Fibroblast of peridontal ligament (primary cell): ENCODE results near the gene R3HDM2.

ENCODE experiments used
- DNase-seq: peaks from one replicate; pipeline ENCODE4 v3.0.0-alpha.2; 2010; ENCODE audit errors: extremely low read depth

The R3HDM2 gene

DNA sequence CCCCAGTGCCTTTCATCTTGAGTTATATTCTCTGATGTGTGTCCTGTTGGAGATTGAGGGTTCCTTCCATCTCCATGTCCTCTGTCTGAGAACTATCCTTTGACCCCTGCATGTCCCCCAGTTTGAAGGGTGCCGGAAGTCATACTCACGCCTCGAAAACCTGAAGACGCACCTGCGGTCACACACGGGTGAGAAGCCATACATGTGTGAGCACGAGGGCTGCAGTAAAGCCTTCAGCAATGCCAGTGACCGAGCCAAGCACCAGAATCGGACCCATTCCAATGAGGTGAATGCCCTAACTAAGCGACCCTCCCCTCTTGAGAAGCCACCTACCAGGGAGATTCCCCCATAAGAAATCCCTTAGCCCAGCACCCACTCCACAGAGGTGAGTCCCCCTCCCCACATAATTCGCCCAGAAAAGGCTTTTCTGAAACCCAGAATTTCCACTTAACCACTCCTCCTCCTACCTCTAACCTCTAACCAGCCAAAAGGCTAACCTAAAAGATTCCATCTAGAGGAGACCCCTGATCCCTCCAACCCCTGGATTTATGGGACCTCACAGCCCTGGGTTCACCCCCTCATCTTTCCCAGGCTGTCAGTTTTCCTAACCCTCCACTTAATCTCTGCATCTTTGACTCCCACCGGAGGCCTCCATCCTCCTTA is 36.5 kb upstream of the R3HDM2 start:
- no peak for DNase-seq

DNA sequence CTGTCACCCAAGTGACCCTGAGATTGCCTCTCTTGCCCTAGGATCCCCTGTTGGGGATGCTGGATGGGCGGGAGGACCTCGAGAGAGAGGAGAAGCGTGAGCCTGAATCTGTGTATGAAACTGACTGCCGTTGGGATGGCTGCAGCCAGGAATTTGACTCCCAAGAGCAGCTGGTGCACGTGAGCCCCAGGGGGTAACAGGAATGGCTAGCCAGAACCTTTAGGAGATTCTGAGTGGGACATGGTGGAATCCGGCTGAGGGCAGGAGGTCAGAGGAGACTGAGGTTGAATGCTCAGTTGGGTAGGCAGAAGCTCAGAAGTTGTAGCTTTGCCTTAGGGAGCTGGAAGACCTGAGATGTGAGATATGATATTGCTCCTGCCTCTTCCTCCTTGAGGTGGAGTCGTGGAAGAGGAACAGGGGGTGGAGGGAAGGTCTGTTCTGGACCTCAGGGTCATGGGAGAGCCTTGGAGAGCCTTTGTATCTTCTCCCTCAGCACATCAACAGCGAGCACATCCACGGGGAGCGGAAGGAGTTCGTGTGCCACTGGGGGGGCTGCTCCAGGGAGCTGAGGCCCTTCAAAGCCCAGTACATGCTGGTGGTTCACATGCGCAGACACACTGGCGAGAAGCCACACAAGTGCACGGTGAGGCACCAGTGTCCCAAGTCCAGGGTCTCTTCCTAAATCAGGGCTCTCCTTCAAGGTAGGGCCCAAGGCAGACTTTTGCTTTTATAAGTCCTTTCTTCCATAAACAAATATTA is 35.1 kb upstream of the R3HDM2 start:
- no peak for DNase-seq

DNA sequence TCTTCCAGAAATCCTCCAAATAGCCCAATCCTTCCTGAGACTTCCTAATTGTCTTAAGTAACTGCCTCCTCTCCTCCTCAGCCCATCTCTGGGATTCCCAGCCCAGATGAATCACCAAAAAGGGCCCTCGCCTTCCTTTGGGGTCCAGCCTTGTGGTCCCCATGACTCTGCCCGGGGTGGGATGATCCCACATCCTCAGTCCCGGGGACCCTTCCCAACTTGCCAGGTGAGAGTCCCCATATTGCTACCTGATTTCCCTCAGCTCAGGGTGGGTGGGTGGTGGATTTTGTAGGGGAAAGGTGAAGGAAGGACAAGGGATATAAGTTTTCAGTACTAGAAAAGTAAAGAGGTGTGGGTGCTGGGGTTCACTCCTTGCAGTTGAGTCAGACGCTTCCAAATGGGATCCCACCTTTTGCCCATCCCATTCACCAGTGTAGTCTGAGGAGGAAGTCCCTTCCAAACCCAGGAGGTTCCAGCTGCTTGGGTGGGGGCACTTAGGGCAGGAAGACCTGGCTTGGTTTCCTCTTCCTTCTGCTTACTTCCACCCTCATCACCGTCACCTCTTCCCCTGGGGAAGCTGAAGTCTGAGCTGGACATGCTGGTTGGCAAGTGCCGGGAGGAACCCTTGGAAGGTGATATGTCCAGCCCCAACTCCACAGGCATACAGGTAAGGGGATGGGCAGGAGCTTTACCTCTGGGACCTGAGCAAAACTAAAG is 34.3 kb upstream of the R3HDM2 start:
- DNase-seq = no peak

DNA sequence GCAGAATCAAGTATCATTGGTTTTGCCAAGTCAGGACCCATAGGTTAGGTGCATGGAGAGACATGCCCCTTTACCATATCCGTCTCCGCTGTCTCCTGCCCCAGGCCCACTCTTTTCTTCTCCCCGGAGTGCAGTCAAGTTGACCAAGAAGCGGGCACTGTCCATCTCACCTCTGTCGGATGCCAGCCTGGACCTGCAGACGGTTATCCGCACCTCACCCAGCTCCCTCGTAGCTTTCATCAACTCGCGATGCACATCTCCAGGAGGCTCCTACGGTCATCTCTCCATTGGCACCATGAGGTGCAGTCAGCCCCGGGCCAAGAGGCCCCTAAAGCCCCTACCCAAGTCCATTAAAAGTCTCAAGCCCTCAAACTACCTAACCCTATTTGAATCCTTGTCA is 33.7 kb upstream of the R3HDM2 start:
- no peak for DNase-seq

DNA sequence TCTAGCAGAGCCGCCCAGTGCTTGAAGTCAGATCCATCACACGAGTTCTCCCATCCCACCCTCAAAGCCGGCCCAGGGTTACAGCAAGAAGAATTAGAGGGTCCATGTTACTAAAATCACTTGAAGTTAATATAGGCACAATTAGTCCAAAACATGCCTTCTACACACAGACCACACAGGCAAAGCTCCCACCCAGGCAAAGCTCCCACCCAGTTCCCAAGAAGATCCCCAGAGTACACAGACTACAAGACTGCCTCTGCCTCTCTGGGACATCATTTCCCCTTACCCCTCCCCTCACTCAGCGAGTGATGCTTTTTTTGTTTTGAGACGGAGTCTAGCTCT is 32.0 kb upstream of the R3HDM2 start:
- no peak for DNase-seq

DNA sequence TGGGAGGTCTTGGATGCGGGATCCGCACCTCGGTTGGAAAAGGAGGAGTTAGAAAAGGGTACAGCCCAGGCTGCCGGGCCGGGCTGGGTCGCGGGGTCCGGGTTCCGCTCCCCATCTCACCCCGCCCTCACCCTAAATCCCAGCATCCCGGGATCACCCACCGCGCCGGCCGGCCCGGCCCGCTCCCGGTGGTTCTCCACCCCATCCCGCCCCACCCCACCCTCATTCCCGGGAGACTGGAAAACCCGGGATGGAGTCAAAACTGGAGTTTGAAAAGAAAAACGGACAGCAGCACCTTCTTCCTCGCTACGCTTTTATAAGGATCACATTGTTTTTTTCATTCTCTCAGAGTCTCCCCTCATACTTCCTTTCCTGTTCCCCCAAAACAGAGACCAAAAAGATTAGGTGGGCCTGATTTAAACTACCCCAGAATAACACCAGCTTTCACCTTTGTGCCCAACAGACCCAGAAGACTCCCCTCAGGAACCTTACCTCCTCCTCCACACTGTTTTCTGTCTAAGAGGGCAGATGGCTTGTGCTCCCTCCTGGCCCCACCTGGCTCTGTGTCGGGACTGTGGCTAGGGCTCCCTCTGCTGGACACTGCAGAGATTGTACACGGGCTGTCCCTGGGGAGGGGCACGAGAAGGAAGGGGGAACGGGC is 31.5 kb upstream of the R3HDM2 start:
- peak; percentile 77 for DNase-seq

DNA sequence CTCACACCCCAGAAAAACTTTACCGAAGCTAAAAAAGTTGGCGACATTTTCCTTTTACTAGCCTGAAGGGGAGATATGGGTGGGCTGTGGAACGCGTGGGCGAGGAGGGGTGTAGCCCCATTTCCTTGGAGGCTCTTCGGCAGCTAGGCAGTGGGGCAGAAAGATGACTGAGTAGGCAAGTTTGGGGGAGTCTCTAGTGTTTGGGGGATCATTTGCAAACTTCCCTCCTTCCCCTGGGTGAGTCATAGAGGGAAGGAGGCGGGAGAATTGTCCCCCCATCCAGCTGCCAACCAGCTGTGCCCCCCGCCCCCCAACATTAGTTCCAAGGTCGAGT is 31.0 kb upstream of the R3HDM2 start:
- no peak for DNase-seq

DNA sequence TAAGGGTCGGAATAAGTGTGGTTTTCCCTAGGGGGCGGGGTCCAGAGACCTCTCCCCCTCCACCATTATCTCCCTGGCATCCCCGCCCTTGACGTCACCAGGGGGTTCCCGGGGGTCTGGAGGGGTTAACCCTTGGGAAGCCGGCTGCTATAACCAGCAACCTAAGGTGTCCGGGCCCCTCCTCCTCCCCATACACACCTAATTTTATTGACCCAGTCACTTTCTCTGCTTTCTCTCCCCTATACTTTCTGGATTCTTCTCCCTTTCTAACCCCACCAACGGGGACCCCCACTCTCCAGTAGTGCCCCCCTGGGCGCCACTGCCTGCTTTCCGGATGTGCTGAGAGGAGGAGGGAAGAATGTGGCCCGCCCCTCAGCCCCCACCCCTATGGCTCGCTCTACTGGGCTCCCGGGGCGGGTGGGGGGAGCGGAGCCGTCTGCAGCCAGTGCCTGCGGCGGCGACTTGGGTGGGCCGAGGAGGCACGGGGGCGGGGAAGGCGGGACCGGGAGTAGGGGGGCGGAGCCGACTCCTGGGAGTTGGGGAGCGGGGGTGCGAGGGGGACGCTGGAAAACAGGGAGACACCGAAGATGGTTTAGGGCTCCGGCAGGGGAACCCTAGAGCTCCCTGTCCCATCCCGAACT is 30.6 kb upstream of the R3HDM2 start:
- DNase-seq = no peak

DNA sequence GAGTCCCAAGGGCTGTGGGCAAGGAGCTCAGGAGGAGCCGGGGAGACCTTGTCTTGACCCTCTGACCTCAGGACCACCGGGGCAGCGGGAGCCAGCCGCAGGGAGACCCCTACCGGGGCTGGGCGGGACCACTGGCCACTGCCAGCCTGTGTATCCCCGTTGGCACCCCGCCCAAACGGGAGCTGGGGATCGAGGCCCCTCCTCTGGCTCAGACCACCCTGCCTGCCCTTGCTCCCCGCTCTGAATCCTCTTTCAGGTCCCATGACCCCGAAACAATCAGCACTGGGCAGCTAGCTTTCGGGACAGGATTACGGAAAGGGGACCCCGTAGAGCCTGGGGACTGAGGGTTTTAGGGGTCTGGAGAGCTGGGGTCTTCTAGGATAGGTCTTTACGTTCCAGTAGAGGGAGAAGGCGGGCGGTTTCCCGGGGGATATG is 30.0 kb upstream of the R3HDM2 start:
- no peak for DNase-seq

DNA sequence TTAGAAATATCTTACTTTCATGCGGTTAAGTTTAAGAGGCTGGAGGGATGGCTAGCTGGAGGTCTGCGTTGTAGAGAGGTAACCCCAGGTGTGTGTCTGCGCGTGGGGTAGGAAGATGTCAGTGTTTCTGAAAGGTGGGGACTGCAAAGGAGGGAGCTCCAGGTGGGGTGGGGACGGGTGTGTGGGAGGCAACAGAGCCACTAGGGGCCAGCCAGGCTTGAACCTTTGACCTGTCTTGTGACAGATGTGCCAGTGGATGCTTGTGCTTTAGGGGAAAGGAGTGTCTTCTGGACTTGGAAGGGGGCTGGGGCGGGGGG is 29.6 kb upstream of the R3HDM2 start:
- DNase-seq = no peak

DNA sequence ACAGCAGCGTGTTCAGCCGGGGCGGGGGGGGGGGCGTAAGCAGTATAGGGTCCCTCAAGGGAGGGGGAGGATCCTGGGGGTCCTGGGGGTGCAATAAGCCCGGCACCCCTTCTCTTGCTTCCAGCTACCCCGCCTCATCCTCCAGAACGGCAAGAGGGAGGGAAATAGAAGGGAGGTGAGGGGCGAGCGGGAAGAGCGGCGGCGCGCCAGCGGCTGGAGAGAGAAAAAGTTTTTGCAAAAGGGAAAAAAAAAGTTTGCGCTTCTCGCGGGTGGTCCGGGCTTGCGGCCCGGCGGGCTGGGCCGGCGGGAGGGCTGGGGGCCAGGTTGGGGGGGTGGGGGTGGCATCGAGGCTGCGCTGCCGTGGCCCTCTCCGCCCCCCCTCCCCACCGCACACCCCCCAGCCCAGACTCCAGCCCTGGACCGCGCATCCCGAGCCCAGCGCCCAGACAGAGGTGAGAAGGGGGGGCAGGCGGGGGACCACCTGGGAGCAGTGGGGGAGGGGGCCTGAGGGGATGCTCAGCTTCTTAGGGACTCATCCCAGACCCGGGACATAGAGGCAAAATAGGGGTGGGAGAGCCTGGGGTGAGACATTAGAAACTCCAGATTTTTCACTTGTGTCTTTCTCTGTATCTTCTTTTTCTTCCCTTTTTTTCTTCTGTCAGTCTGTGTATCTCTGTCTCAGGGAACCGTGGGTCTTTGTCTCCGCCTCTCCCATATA is 29.1 kb upstream of the R3HDM2 start, which contains the start of gene GLI1:
Gene GLI1, plus strand, starts transcription at position 36 of the 718 bp plus-strand sequence. CDS start 3,907 bp downstream, outside the sequence.
- no peak for DNase-seq

DNA sequence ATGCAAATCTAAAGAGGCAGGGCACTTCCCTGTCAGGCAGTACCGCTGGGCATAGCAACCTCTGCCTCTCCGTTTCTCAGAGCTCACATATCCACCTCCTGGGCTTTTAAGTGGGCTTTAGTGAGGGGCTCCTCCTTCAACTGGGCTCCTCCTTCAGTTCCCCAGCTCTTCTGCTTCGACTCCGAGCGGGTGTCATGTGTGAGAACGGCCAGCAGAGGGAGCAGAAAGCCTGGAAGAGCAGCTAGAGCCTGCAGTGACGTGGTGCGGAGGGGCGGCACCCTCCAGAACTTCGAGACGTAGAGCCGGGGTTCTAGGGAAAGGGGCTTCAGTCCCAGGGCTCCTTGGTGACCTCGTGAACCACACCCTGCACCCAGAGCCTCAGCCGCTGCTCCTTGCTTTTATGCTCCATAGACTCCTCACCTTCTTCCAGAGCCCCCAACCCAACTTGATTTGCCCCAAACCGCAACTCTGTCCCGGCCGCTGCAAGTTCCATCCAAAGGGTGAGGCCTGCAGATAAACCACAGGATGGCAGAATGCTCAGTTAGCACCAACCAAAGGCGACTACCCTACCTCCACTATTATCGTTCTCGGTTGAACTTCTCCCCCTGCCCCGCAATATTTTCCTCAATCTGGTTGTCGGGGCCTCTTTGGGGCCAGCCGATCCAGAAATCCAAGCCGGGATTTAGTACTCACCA is 28.4 kb upstream of the R3HDM2 start:
- peak; percentile 96 for DNase-seq

DNA sequence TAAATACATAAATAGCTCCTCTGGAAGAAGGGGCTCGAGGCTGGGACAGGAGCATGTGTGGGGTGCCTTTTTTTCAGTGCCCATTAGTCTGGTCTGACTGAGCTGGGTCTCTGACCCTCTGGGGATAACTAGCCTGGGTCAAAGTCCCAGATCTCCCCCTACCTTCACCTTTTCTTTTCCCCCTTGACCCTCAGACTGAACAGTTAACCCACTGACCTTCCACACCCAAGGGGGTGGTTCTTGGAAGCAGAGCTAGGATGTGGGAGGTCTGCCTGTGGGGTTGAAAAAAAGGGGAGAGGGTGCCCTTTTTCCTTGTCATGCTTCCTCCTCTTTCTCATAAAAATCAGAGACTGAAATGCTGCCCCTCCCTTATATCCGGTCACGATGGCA is 27.8 kb upstream of the R3HDM2 start:
- no peak for DNase-seq

DNA sequence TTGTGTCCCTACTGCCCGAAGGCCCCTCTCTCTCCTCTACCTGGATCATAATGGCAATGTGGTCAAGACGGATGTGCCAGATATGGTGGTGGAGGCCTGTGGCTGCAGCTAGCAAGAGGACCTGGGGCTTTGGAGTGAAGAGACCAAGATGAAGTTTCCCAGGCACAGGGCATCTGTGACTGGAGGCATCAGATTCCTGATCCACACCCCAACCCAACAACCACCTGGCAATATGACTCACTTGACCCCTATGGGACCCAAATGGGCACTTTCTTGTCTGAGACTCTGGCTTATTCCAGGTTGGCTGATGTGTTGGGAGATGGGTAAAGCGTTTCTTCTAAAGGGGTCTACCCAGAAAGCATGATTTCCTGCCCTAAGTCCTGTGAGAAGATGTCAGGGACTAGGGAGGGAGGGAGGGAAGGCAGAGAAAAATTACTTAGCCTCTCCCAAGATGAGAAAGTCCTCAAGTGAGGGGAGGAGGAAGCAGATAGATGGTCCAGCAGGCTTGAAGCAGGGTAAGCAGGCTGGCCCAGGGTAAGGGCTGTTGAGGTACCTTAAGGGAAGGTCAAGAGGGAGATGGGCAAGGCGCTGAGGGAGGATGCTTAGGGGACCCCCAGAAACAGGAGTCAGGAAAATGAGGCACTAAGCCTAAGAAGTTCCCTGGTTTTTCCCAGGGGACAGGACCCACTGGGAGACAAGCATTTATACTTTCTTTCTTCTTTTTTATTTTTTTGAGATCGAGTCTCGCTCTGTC is 26.1 kb upstream of the R3HDM2 start:
- no peak for DNase-seq

DNA sequence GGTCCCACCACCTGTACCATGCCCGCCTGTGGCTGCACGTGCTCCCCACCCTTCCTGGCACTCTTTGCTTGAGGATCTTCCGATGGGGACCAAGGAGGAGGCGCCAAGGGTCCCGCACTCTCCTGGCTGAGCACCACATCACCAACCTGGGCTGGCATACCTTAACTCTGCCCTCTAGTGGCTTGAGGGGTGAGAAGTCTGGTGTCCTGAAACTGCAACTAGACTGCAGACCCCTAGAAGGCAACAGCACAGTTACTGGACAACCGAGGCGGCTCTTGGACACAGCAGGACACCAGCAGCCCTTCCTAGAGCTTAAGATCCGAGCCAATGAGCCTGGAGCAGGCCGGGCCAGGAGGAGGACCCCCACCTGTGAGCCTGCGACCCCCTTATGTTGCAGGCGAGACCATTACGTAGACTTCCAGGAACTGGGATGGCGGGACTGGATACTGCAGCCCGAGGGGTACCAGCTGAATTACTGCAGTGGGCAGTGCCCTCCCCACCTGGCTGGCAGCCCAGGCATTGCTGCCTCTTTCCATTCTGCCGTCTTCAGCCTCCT is 25.4 kb upstream of the R3HDM2 start:
- peak; percentile 13 for DNase-seq

DNA sequence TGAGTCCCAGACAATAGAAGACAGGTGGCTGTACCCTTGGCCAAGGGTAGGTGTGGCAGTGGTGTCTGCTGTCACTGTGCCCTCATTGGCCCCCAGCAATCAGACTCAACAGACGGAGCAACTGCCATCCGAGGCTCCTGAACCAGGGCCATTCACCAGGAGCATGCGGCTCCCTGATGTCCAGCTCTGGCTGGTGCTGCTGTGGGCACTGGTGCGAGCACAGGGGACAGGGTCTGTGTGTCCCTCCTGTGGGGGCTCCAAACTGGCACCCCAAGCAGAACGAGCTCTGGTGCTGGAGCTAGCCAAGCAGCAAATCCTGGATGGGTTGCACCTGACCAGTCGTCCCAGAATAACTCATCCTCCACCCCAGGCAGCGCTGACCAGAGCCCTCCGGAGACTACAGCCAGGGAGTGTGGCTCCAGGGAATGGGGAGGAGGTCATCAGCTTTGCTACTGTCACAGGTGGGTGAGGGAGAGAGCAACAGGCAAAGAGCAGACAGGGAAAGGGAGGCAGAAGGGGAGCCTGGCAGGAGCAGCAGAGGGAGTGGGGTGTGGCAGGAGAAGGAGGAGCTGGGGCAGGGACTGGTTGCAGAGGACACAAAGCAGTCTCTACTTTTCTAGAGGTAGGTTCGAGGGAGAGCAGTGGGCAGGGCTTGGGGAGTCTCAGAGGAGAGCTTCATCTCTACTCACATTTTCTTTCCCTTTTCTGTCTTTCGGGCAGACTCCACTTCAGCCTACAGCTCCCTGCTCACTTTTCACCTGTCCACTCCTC is 24.7 kb upstream of the R3HDM2 start:
- DNase-seq = no peak

DNA sequence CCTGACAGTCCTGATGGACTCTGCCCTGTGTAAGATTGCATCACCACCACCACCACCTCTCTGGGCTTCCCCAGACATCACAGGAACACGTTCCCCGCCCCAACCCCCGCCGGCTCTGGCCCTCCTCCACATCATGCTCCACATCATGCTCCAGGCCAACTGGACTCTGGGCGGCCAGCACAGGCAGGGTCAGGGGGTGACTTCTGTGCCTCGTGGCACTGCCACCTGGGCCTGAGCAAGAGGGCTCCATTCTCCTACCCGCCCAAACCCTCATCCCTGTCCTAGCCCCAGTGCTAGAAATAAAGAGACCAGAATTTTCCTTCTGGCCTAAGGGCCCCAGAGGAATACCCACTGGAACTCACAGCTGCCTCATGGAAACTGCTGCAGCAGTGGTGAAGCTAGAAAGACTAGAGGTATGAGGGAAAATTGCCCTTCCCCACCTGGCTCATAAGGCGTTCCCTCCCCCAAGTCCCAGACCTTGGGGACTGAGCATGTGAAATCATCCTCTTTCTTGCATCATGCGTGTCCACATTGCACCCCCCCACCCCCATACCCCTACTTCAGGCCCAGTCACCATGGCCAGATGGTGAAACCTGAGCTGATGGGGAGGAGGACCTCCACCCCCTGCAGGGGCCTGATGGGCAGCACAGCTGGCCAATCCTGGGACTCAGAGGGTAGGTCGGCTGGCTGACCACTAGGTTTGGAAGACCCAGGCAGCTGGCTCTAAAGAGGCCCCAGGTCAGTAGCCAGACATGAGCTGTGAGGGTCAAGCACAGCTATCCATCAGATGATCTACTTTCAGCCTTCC is 23.9 kb upstream of the R3HDM2 start, which contains the start of gene INHBE:
Gene INHBE, plus strand, starts transcription at position 742 of the 808 bp plus-strand sequence. CDS start 230 bp downstream, outside the sequence.
- peak; percentile 85 for DNase-seq

DNA sequence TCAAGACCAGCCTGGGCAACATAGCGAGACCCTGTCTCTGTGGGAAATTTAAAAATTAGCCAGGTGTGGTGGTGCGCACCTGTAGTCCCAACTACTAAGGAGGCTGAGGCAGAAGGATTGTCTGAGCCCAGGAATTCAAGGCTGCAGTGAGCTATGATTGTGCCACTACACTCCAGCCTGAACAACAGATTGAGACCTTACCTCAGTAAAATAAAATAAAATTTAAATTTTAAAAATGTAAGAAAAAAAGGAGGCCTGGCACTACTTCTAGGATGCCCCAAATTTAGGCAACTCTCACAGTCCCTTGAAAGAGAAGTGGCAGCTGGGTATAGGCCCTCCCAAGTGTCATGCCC is 23.3 kb upstream of the R3HDM2 start:
- no peak for DNase-seq
